ENCODE data around the gene PCYT2. TPM values are rescaled to one million over a fixed set of nuclear protein-coding genes. Genes with fewer than 3 reads are reported as not detected.
A peak's percentile ranks its signal among the peaks of the same experiment; 100 is the strongest.

PCYT2 gene
- total RNA-seq, 1 donor from 2014 or later, result 29.5 TPM

DNA sequence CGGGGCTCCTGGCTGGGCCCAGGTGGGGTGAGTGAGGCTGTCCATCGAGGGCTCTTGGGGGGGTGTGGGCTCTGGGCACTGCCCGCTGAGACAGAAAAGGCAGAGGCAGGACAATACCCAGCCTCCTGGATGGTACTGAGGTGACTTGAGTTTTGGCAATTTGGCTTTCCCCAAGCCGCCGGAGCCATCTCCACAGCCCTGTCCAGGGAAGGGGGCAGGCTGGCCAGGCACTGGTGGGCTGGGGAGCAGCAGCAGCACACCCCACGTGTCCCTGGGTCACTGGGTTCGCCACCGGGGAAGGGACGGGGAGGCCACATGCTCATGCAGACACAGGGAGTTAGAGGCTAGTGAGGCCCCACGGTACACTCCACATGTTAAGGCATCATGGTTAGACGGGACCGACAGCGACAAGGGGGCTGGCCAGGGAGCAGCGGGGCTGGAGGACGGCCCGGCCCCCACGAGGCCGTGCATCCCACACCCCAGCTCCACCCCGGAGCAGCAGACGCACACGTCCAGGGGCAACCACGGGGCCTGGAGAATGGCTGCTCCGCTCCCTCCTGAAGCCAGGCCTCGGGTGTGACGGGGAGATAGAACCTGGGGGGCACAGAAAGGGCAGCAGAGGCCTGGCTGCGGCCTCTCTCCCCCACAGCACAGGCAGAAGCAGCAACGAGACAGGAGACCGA, 43.1 kb downstream of the PCYT2 start:
- intact Hi-C loops (cut with DNase I), result no loop called here
- DNase-seq, result no peak
- ATAC-seq (ENCODE audit: poor library complexity), result no peak

GRCh38 chr17:81867170-81867990, 43.8 kb downstream of the PCYT2 start:
- intact Hi-C loops (cut with DNase I), result no loop called here
- ATAC-seq (ENCODE audit: poor library complexity) (no peak), DNase-seq (no peak)

DNA sequence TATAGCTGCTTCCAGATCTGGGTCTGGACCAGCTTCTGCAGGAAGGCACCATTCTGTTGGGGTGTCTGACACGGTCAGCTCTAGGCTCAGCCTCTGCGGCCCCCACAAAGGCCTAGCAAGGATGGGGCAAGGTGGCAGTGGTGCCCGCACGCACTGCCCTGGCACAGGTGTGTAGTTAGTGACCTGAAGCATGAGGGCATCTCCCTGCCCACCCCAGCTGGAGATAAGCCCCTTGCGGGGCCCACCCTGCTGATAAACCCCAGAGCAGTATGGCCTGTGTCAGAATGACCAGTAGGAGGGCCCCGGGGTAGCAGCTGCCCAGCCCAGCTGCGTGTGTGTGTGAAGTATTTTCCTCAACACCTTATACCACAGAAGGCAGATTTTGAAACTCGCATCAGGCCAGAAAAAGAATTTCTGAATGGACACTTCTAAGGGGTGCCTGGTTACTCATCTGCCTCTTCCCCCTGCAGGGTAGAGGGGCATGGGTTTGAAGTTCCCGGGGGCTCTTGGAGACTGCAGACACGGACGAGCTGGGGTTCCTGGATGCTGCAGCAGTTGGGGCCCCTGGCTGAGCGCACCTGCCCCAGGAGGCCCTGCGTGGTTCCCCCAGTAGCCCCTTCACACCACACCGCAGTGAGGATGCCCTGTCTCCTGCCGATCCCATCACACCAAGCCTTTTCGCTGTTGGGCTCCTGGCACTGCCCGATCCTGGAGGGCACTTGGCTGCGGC, 44.6 kb downstream of the PCYT2 start:
- DNase-seq, result no peak
- ATAC-seq (ENCODE audit: poor library complexity), result no peak
- intact Hi-C loops (cut with DNase I), result no loop called here

DNA sequence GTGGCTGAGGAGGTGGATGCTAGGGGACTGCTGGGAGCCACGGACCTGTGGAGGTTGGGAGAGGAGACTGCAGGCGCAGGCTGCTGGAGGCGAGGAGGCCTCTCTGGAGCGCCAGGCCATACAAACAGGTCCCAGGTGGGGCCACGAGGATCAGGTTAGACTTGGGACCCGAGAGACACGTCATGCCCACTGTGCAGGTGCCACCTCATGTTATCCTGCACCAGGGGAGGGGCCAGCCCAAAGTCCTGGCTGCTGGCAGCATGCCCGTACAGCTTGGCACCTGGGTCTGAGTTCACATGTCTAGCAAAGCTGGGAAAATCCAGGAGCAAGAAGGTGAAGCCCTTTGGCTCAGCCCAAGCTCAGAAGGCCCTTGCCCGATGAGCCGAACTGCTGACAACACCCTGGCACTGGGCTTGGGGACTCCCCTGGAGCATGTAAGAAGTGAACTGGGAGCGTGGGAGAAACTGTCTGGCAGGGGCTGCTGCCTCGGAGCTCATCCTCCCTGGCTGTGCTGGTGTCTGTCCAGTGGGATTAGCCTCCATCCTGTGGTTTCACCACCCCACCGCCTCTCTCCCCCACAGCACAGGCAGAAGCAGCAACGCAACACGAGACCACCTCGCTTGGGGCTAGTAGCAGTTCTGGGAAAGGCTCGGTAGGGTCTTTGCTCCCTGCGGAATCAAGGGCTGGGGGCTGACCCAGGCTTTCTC, 45.3 kb downstream of the PCYT2 start:
- DNase-seq (peak; percentile 58), ATAC-seq (ENCODE audit: poor library complexity) (no peak)
- intact Hi-C loops (cut with DNase I), result no loop called here

- intact Hi-C loops (cut with DNase I), result no loop called here
- ATAC-seq (ENCODE audit: poor library complexity) (no peak), DNase-seq (no peak)
These were observed 45.9 kb downstream of the PCYT2 start for GRCh38 chr17:81865358-81865732.

DNA sequence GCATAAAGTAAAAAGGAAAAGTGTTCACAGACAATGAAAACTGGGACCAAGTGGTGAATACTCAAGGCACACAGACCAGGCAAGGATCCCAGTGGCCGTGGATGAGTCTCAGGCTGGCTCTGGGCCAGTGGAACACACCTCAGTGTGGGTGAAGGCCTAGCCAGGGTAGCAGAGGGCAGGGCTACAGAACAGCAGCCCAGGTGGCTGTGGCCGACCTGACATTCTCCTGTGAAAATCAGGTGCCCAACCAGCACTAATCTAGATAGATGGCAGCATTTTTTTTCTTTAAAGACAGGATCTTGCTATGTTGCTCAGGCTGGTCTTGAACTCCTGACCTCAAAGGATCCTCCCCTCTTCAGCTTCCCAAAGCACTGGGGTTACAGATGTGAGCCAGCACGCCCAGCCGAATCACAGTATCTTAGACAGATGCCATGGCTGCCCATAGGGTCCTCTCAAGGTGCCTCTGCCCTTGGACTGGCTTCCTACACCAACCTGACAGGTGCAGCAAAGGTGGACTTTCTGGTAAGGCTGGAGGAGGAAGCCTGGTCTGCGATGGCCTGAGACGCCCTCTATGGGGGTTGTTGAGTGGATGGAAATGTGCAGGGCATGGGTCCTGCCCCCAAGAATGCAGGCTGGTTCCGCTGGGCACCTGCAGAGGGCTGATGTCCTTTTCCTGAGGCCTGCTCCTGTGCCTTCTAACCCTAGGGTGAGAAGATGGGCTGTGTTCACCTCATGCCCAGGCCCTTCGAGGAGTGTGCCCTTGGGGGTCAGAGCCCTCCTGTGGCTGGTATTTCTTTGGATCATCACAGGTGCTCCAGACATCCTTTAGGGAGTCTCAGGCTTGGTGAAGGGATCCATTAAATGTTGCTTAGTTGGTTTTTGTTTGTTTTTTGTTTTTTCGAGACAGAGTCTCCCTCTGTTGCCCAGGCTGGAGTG, 47.1 kb downstream of the PCYT2 start:
- ATAC-seq (ENCODE audit: poor library complexity), result no peak
- DNase-seq, result no peak
- intact Hi-C loops (cut with DNase I), result no loop called here

DNA sequence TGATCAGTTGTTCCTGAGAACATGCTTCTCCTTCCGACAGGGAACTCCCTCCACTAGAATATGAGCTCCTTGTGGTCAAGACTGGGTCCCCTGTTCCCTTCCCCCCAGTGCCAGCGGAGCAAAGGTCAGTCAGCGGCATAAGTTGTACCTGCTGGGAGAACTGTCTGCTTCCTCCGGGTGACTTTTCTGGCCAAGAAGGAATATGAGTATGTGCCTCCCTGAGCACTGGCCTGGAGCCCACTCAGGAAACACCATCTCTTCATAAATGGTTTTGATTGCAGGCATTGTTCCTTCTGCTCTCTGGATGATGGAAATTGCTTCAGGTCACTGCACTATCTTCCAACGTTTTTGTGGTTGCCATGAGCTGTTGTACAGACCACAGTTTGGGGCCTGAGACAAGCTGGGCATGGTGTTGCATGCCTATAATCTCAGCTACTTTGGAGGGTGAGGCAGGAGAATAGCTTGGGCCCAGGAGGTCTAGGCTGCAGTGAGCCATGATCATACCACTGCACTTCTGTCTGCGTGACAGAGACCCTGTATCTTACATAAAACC, 48.0 kb downstream of the PCYT2 start:
- DNase-seq, result no peak
- ATAC-seq (ENCODE audit: poor library complexity), result no peak
- intact Hi-C loops (cut with DNase I), result no loop called here

DNA sequence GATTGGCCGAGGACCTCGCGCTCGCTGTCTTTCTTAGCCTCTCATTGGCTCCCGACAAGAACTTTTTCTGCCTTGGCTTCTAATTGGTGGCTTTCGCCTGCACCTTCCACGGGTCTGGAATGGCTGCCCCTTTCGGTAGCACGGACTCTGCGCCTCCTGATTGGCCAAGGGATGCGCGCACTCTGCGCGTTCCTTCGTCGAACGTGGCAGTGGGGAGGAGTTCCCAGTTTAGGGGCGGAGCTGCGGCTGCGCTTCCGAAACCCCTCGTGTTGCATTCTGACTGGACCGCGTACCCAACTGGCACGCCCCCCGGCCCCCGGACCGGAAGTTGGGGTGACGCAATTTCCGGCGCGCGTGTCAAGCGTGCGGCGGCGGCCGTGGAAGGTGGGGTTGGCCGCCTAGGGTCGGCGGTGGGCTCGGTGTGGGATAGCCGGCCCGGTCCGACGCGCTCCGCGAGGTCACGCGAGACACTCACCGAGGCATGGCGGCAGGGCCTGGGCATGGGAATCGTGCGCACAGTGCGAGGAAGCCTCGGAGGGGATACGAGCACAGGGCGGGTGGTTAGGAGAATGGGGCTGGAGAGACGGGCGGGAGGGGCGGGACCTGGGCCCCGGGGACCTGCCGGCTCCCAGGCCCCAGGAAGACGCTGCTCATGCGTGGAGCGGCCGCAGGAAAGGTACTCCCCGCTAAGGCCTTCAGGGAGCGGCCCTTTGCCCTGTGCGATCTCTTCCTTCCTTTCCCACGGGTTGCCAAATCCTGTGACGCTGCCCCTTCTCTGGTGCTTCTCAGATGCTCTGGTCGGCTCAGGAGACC, 50.2 kb downstream of the PCYT2 start:
- peak; percentile 99 for DNase-seq
- intact Hi-C loops (cut with DNase I), result no loop called here
- peak; percentile 94 for ATAC-seq (ENCODE audit: poor library complexity)

GRCh38 chr17:81859906-81860755, 51.1 kb downstream of the PCYT2 start, which contains the start of gene P4HB:
Gene P4HB, minus strand, starts transcription at chr17:81860535. Its CDS starts 64 bp downstream, at chr17:81860471.
- DNase-seq (no peak), ATAC-seq (ENCODE audit: poor library complexity) (no peak)
- intact Hi-C loops (cut with DNase I), result no loop called here

- DNase-seq (no peak), ATAC-seq (ENCODE audit: poor library complexity) (no peak)
- intact Hi-C loops (cut with DNase I), result no loop called here
These were observed 52.0 kb downstream of the PCYT2 start for GRCh38 chr17:81858967-81859905.

DNA sequence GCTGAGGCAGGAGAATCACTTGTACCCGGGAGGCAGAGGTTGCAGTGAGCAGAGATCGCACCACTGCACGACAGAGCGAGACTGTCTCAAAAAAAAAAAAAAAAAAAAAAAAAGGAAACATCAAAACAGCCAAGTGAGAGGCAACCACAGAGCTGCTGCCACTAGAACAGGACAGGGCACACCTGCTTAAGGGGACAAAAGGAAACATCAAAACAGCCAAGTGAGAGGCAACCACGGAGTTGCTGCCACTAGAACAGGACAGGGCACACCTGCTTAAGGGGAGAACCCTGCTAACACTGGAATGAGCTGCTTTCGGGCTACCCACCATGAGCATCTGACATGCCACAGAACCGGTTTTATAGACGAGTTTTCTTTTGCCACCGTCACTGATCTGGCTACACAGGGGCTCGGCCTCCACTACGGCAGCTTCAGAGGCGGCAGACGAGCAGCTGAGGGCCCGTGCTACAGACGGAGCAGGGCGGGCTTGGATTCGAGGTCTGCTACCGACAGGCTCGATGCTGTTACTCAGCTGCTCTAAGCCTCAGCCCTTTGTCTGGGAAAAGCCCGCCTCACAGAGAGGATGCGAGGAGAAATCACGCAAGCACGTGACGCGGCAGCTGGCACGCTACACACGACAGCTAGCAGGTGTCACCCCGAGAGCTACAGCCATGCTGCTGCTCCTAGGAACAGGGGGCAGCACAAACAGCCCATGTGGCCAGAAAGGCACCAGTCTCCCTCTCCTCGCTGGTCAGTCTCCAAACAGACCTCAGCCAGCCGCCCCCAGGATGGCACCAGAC, 52.8 kb downstream of the PCYT2 start:
- DNase-seq (no peak), ATAC-seq (ENCODE audit: poor library complexity) (no peak)
- intact Hi-C loops (cut with DNase I), result no loop called here

- intact Hi-C loops (cut with DNase I), result no loop called here
- ATAC-seq (ENCODE audit: poor library complexity) (peak; percentile 51), DNase-seq (no peak)
These were observed 56.0 kb downstream of the PCYT2 start for GRCh38 chr17:81854974-81855774.

DNA sequence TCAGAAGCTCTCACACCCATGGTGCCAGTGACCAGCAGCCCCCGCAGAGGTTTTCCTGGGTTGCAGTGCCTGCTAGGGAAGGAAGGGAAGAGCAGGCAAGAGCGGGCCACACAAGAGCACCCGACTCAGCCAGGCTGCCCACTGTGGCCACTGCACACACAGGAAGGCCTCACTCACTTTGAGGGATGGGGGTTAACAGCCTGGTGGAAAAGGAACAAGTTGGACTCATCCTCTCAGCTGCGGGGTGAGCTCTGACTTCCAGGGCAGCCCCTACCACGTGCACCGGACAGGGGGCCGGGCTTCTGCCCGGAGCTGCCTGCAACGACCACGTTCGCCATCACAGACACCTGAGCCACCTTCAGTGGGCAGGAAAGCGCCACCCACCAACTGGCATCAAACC, 59.0 kb downstream of the PCYT2 start:
- DNase-seq, result no peak
- no peak for ATAC-seq (ENCODE audit: poor library complexity)
- intact Hi-C loops (cut with DNase I), result no loop called here

Measured in Right ventricle myocardium superior (tissue), 1 donor.